HG02678 (cell line): Measurements from ENCODE around the gene ADIG.
"Not testable (repeated sequence)": the region's sequence is repeated elsewhere in the genome, so short reads cannot be mapped to it uniquely, and the experiment has no call there.

Experiments
- ATAC-seq: cut with Tn5 transposase; IDR thresholded peaks from one replicate; pipeline ENCODE4 v1.9.1; 2021; ENCODE audit warnings: mild to moderate bottlenecking, moderate library complexity; ENCODE audit not compliant: unreplicated experiment

ADIG gene

GRCh38 chr20:38569747-38570525, 11.1 kb upstream of the ADIG start:
- ATAC-seq = no peak

DNA sequence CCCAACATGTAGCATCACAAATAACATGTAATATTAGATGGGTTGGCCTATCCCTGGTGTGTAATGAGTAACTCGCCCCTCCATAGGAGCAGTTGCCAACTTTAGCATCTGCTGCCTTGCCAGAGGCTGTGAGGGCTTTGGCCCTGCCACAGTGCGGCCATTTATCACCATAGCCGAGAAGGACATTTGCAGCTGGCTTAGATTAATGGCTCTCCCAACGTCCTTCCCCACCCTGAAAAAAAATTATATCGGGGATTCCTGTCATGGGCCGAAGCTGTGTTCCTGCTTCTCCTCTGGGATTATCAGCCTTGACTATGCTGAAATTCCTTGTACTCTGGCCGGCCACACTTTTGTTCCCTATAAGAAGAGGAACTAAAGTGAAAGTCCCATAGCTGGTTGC, 7.6 kb upstream of the ADIG start:
- ATAC-seq = no peak

- ATAC-seq = no peak
Observed at GRCh38 chr20:38579219-38579910, 1.6 kb upstream of the ADIG start.

GRCh38 chr20:38579921-38580320, 1.1 kb upstream of the ADIG start:
- ATAC-seq = no peak

- ATAC-seq = no peak
Observed at GRCh38 chr20:38581830-38582358, 897 bp downstream of the ADIG start.

- no peak for ATAC-seq
Observed at GRCh38 chr20:38583306-38583705, 2.3 kb downstream of the ADIG start.

- no peak for ATAC-seq
Observed at GRCh38 chr20:38584099-38584763, 3.2 kb downstream of the ADIG start.

GRCh38 chr20:38585404-38586180, 4.6 kb downstream of the ADIG start:
- ATAC-seq = no peak

- ATAC-seq = no peak
Observed at GRCh38 chr20:38586181-38586525, 5.2 kb downstream of the ADIG start.

DNA sequence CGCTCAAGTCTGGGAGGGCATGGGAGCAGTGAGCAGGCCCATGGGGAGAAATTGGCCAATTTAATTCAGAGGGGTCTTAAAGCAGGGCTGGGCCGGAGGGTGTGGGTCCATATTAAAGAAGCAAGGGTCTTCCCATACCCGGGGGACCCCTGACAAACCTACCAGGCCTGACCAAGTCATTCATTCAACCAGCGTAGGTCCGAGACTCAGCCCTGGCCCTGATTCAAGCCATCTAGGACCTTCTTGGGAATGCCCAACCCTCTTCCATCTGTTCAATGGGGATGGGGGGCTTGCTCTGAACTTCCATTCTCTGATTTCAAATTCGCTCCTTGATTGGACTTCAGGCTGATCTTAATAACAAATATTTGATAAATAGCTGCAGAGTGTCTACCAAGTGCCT, 7.3 kb downstream of the ADIG start:
- no peak for ATAC-seq

DNA sequence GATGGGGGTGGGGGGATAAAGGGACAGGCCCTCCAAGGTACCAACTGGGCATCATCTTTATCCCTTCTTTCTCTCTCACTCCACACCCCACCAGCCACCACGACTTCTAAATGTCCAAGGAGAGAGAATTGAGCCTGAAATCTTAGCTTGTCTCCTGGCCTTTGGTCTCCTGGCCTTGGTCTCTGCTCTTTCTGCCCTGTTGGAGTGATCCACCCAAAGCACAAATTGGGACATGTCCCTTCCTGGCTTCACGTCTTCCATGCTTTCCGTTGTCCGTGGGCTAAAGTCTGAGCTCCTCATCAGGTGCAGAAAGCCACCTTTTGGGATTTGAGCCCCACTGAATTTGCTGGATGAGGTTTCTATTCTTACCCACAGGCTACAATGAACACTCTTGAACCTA, 8.4 kb downstream of the ADIG start:
- no peak for ATAC-seq

GRCh38 chr20:38589967-38590675, 9.1 kb downstream of the ADIG start:
- ATAC-seq = no peak

DNA sequence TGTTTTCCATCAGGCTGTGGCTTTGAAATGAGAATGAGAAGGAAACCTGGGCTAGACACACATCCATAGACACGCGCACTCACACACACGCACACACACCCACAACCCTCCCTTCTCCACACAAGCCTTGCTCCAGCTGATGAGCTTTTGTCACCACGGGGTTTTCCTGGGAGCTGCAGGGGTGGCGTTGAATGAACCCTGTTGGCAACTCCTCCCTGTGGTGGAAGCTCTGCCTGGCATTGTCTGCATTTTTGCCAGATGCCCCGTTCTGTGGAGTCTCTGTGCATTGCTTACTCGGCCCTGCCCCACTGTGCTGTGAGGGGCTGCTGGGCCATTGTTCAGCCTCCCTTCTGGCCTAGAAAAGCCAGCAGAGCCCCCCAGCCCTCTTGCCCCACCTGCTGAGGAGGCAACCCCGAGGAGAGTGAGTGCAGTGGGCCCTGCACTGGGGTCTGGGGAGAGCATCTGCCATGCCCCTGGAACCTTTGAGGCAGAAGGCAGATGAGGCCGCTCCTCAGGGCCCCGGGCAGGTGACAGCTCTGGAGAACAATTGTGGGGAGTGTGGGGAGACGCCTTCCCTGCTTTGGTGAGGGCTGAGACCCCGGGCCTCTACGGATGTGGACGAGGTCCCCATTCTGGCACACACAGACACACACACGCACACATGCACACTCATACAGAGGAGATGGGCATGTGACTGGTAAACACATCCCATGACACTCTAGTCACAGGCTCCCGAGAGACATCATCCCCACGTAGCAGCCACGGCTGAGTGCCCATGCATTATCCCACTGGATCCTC, 9.9 kb downstream of the ADIG start:
- ATAC-seq = no peak

DNA sequence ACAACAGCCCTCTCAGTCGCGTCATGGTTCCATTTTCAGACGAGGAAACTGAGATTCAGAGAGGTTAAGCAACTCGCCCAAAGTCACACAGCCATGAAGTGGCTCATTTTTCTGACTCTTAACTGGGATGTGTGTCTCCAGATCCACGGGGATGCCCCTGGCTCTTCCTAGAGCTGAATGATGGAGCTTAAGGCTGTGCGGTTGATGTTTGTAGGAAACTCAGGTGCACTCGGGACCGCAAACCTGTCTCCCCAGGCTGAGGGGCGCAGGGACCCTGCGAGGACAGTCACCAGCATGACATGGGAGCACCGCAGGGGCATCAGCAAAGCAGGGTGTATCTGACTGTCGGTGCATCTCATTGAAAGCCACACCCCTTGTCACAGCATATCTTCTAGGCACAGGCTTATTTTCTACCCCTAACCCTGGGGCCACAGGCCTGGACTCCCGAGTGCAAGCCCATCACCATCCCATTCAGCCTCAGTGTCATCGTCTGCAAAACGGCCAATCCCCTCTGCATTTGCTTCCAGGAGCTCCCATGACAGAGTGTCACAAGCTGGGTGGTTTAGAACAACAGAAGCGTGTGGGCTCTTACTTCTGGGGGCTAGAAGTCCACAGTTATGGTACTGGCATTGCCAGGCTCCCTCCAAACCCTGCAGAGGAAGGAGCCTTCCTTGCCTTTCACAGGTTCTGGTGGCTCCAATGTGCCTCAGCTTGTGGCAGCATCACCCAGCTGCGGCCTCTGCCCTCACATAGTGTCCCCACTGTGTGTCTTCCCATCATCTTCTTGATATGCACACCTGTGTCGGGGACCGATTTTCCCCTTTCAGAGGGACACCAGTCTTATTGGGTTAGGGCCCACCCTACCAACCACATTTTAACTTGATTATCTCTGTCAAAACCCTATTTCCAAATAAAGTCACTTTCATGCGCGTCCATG, 10.7 kb downstream of the ADIG start:
- no peak for ATAC-seq

DNA sequence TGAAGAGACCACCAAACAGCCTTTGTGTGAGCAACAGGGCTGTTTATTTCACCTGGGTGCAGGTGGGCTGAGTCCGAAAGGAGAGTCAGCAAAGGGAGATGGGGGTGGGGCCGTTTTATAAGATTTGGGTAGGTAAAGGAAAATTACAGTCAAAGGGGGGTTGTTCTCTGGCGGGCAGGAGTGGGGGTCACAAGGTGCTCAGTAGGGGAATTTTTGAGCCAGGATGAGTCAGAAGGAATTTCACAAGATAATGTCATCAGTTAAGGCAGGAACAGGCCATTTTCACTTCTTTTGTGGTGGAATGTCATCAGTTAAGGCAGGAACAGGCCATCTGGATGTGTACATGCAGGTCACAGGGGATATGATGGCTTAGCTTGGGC, 11.4 kb downstream of the ADIG start:
- ATAC-seq = not testable (repeated sequence)

GRCh38 chr20:38594281-38594680, 13.3 kb downstream of the ADIG start:
- not testable (repeated sequence) for ATAC-seq

DNA sequence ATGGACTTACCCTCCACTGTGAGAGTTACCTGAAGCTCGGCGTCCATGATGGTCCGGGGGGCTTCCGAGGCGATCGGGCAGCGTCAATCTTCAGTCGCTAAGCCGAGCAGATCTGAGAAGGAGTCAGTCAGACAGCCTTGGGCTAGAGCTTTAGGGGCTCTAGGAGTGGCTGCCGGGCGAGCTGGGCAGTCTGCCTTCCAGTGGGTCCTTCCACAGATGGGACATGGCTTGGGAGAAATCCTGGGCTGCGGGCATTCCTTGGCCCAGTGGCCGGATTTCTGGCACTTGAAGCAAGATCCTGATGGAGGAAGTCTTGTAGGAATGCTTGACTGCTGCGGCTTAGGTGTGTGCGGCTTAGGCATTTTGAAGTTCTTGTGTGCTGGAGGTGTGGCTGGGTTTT, 14.9 kb downstream of the ADIG start:
- not testable (repeated sequence) for ATAC-seq

DNA sequence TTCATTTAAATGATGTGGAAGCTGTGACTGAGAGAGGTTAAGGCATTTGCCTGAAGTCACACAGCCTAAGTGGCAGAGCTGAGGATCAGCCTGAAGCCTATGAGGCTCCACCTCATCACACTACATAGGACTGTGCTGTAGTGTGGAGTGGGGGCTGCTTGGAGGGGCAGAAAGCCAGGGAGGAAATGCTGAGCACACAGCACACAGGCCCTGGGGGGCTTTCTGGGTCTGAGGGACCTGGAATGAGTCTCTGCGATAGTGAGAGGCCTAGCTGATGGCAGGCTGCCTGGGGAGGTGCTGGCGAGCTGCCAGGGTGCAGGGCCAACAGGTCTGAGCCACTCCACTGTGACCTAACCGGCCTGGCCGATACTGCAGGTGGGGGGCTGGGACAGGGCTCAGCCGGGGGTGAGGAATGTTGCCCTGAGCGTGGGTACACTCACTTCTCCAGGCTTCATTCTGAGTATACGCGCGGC, 18.4 kb downstream of the ADIG start:
- no peak for ATAC-seq
